Measurements from ENCODE around the gene NTF3. TPM values are rescaled to one million over a fixed set of nuclear protein-coding genes. Genes with fewer than 3 reads are reported as not detected.
A peak's percentile ranks its signal among the peaks of the same experiment; 100 is the strongest.

The NTF3 gene
- total RNA-seq, 8 experiments from 2014 or later = 1.1 to 156 (median 7.7) TPM

DNA sequence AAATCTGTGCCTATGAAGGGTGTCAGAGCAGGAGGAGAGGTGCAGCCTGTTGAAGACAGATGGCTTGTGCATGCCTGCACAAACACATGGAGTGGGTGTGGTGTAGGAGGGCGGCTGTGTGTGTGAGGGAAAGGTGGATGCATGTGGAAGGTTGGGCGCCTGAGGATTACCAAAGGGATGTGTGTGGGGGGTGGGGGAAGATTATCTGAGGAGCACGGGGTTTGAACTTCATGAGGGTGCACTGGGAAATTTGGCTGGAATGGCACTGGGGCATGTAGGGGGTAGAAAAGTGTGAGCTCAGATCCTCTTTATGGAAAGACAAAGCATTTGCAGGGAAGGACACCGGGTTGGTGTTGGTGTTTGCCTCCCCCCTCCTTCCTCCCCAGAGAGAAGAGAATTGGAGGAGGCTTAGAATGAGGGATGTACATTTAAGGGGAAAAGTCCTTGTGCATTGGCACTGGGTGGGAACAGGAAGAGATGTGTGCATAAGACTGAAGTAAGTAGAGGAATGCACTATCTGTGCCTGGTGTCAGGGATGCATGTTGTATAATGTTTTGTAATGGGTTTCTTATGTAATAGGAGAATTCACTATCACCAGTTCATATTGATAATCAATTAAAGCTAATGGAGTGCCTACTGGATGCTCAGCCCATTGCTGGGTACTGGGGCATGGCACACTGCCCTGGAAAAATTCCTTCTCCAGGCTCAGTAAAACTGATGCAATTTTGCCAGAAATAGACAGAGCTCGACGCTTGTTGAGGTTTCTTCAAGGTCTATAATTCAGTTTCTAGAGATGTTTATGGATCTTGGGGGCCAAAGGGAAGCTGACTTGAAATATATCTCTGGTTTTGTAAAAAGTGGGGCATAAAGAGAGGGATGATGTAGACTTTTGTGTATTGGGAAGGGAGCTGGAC, 3.0 kb downstream of the NTF3 start:
- 0 to 81% (median 50%) methylated on average over 1 to 5 of the region's 6 CpGs; no CpG with 5 or more reads in 3 of the 10 experiments for WGBS, 10 experiments
- H3K27ac ChIP-seq = no peak overlapping the region
- H3K4me1 ChIP-seq (replicated peaks in 1 of 2) = peaks cover 9 to 18% of the 10 kb centered on the region in 2 donors
- peak in 3 of 8 experiments; percentile 3 to 43 (median 27) for ATAC-seq (replicated peaks in 6 of 8)
- peak overlapping the region in 2 of 5 donors; percentile 40 to 43 for H3K4me3 ChIP-seq
- in situ Hi-C loops (cut with MboI; ENCODE audit: low pct_unique_long_range_greater_than_20kb in 2 of 9, low sequenced_read_pairs in 9 of 9, unreplicated experiment in 9 of 9) = loop anchor here in 6 of 9 experiments (25.0 kb wide), 3 partner anchors 223 to 352 kb away; no protein-coding TSS in a partner anchor

DNA sequence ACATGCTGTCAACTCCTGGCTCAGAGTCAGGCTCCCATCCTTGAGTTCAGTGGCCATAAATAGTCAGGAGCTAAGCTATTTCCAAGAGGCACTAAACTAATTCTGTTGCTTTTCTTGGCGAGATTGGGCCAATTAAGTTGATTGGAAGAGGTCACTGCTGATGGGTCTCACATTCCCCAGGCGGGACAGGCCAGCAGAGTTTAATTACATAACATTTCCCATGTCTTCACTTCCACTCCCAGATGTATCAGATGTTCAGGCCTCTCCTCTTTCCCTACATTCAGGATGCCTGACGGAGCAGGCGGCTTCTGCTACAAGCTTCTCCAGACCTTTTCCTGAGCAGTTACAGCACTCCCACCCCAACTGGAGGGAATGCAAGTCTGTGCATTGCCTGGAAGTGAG, 5.3 kb downstream of the NTF3 start:
- H3K27ac ChIP-seq = no peak overlapping the region
- H3K4me3 ChIP-seq = no peak overlapping the region
- in situ Hi-C loops (cut with MboI; ENCODE audit: low pct_unique_long_range_greater_than_20kb in 2 of 9, low sequenced_read_pairs in 9 of 9, unreplicated experiment in 9 of 9) = loop anchor here in 6 of 9 experiments (25.0 kb wide), 3 partner anchors 225 to 350 kb away; no protein-coding TSS in a partner anchor
- 71 to 100% (median 95%) methylated on average over 1 to 3 of the region's 4 CpGs; no CpG with 5 or more reads in 5 of the 10 experiments for WGBS, 10 experiments
- ATAC-seq (replicated peaks in 6 of 8) = no peak
- H3K4me1 ChIP-seq (replicated peaks in 1 of 2) = peaks cover 2 to 5% of the 10 kb centered on the region in 2 donors

- no peak for ATAC-seq (replicated peaks in 6 of 8)
- Histone ChIP-seq H3K4me3 (no peak overlapping the region), H3K4me1 (replicated peaks in 1 of 2) (peaks cover 2 to 5% of the 10 kb centered on the region in 2 donors), H3K27ac (no peak overlapping the region)
- in situ Hi-C loops (cut with MboI; ENCODE audit: low pct_unique_long_range_greater_than_20kb in 2 of 9, low sequenced_read_pairs in 9 of 9, unreplicated experiment in 9 of 9) = loop anchor here in 6 of 9 experiments (25.0 kb wide), 3 partner anchors 225 to 350 kb away; no protein-coding TSS in a partner anchor
- WGBS, 10 experiments = 69 to 94% (median 90%) methylated on average over 2 to 11 of the region's 11 CpGs; no CpG with 5 or more reads in 4 of the 10 experiments
These were observed 5.7 kb downstream of the NTF3 start for GRCh38 chr12:5437589-5437988.

DNA sequence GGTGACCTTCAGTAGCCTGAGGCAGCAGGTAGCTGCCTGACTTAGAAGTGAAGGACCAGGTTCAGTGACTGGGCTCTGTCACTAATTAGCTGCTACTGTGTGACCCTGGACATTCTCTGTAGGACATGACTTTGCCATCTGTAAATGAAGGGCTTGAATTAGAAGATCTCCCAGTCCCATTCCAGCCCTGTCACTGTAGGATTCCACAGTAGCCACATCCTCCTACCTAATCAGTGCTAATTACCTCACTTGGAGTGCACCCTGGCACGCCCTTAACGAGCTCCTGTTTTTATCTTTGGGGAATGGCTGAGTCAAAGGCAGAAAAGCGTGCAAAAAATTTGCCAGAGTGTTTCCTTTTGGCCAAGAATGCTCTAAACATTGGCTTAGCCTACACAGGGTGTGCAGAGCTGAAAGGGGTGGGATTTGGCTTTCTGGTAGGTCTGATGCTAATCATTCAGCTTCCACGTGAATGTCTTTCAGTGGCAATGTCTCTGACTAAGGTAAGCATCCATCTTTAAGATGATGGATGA, 6.8 kb downstream of the NTF3 start:
- 0 to 100% (median 62%) methylated on average over 1 to 4 of the region's 4 CpGs; no CpG with 5 or more reads in 4 of the 10 experiments for WGBS, 10 experiments
- Histone ChIP-seq H3K4me3 (no peak overlapping the region), H3K27ac (no peak overlapping the region), H3K4me1 (replicated peaks in 1 of 2) (peaks cover 2 to 4% of the 10 kb centered on the region in 2 donors)
- ATAC-seq (replicated peaks in 6 of 8) = no peak
- in situ Hi-C loops (cut with MboI; ENCODE audit: low pct_unique_long_range_greater_than_20kb in 2 of 9, low sequenced_read_pairs in 9 of 9, unreplicated experiment in 9 of 9) = loop anchor here in 6 of 9 experiments (25.0 kb wide), 3 partner anchors 226 to 349 kb away; no protein-coding TSS in a partner anchor

DNA sequence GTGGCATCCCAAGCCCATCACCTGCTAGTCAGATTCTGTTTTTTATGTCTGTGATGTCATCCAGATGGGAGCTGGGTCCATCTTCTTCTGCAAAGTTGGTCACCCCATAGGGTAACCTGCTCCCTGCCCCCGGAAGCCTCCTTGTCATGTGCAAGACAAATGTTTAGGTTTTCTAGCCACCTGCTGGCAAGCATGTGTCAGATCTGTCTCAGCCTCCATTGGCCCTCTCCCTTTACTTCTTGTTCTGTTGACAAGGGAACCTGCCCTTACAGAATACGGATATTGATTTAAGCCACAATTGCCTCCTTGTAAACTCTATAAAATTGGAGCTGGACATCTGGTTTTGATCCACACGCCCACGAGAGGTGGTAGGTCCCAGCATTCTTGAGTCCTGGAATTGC, 7.5 kb downstream of the NTF3 start:
- 22 to 93% (median 71%) methylated on average over 1 to 3 of the region's 4 CpGs; no CpG with 5 or more reads in 2 of the 10 experiments for WGBS, 10 experiments
- Histone ChIP-seq H3K4me1 (replicated peaks in 1 of 2) (no peaks in the 10 kb centered on the region), H3K4me3 (no peak overlapping the region), H3K27ac (no peak overlapping the region)
- ATAC-seq (replicated peaks in 6 of 8) = no peak
- in situ Hi-C loops (cut with MboI; ENCODE audit: low pct_unique_long_range_greater_than_20kb in 2 of 9, low sequenced_read_pairs in 9 of 9, unreplicated experiment in 9 of 9) = loop anchor here in 6 of 9 experiments (25.0 kb wide), 3 partner anchors 227 to 348 kb away; no protein-coding TSS in a partner anchor

GRCh38 chr12:5439788-5440300, 7.9 kb downstream of the NTF3 start:
- no peak overlapping the region for H3K27ac ChIP-seq
- no peaks in the 10 kb centered on the region for H3K4me1 ChIP-seq (replicated peaks in 1 of 2)
- in situ Hi-C loops (cut with MboI; ENCODE audit: low pct_unique_long_range_greater_than_20kb in 2 of 9, low sequenced_read_pairs in 9 of 9, unreplicated experiment in 9 of 9) = loop anchor here in 6 of 9 experiments (25.0 kb wide), 3 partner anchors 228 to 347 kb away; no protein-coding TSS in a partner anchor
- no peak for ATAC-seq (replicated peaks in 6 of 8)
- H3K4me3 ChIP-seq = no peak overlapping the region

DNA sequence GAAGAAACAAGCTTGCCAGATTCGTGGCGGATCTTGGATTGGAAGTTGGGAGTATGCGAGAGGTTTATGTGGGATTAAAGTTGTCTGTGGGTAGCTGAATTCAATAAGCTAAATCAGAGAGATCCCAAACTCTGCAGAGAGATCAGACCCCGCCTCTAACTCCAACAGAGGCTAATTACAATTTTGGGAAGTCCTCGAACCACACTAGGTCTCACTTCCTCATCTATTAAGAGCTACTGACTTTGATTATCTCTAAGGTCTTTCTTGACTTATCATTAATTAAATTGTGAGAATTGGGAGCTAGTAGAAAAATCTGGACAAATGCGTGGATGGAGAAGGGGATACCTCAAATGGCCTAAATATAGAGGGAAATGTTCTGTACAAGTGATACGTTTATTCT, 9.1 kb downstream of the NTF3 start:
- ATAC-seq (replicated peaks in 6 of 8) = no peak
- Histone ChIP-seq H3K27ac (no peak overlapping the region), H3K4me3 (no peak overlapping the region), H3K4me1 (replicated peaks in 1 of 2) (no peaks in the 10 kb centered on the region)
- in situ Hi-C loops (cut with MboI; ENCODE audit: low pct_unique_long_range_greater_than_20kb in 2 of 9, low sequenced_read_pairs in 9 of 9, unreplicated experiment in 9 of 9) = loop anchor here in 6 of 9 experiments (25.0 kb wide), 3 partner anchors 229 to 346 kb away; no protein-coding TSS in a partner anchor
- WGBS, 10 experiments = 59 to 100% (median 92%) methylated on average over 1 to 6 of the region's 7 CpGs; no CpG with 5 or more reads in 2 of the 10 experiments

GRCh38 chr12:5441497-5442236, 9.8 kb downstream of the NTF3 start:
- 0 to 85% (median 55%) methylated on average over 1 to 8 of the region's 10 CpGs; no CpG with 5 or more reads in 1 of the 10 experiments for WGBS, 10 experiments
- Histone ChIP-seq H3K4me1 (replicated peaks in 1 of 2) (no peaks in the 10 kb centered on the region), H3K4me3 (no peak overlapping the region), H3K27ac (no peak overlapping the region)
- peak in 4 of 8 experiments; percentile 10 to 38 (median 16) for ATAC-seq (replicated peaks in 6 of 8)
- in situ Hi-C loops (cut with MboI; ENCODE audit: low pct_unique_long_range_greater_than_20kb in 2 of 9, low sequenced_read_pairs in 9 of 9, unreplicated experiment in 9 of 9) = loop anchor here in 6 of 9 experiments (25.0 kb wide), 3 partner anchors 229 to 346 kb away; no protein-coding TSS in a partner anchor

DNA sequence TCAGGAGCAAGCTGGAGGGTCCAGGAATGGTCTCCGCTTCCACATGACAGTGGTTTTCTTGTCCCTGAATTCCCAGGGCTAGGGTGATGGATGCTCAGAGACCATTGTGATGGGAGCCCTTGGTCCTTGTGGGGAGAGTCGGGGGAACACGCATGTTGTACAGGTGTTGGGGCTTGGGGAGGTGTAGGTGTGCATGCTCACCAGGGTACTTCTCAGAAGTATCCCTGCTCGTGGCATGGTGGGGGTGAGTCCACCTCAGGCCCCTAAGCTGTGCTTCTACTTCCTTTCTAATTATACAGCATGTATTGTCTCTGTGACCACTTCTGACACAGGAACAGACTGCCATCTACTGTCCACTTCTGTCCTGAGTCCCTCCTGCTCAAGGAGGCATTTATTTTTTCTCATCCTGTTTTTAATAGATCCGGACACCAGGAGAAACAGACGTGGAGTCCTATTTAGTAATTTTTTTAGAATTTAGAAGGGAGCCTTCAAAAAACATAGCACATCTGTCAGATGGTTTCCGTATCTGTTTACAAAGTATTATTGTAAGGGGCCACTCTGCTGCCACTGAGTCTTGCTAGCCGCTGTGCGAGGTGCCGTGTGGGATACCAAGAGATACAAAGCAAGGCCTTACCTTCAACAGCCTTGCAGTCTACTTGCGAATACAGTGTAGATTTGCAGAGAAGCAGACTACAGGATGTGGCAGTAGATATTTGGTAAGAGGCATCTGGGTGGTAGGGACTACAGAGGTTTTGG, 10.5 kb downstream of the NTF3 start:
- Histone ChIP-seq H3K4me1 (replicated peaks in 1 of 2) (no peaks in the 10 kb centered on the region), H3K27ac (no peak overlapping the region), H3K4me3 (no peak overlapping the region)
- in situ Hi-C loops (cut with MboI; ENCODE audit: low pct_unique_long_range_greater_than_20kb in 2 of 9, low sequenced_read_pairs in 9 of 9, unreplicated experiment in 9 of 9) = loop anchor here in 6 of 9 experiments (25.0 kb wide), 3 partner anchors 230 to 345 kb away; no protein-coding TSS in a partner anchor
- ATAC-seq (replicated peaks in 6 of 8) = peak; percentile 67 to 97 (median 86)
- WGBS, 10 experiments = 33 to 93% (median 69%) methylated on average over 2 to 5 of the region's 11 CpGs; no CpG with 5 or more reads in 2 of the 10 experiments

GRCh38 chr12:5444520-5444919, 12.6 kb downstream of the NTF3 start:
- no peak overlapping the region for H3K4me3 ChIP-seq
- in situ Hi-C loops (cut with MboI; ENCODE audit: low pct_unique_long_range_greater_than_20kb in 2 of 9, low sequenced_read_pairs in 9 of 9, unreplicated experiment in 9 of 9) = loop anchor here in 6 of 9 experiments (25.0 kb wide), 3 partner anchors 232 to 343 kb away; no protein-coding TSS in a partner anchor
- WGBS, 10 experiments = 0 to 100% (median 72%) methylated on average over 1 to 5 of the region's 6 CpGs; no CpG with 5 or more reads in 1 of the 10 experiments

DNA sequence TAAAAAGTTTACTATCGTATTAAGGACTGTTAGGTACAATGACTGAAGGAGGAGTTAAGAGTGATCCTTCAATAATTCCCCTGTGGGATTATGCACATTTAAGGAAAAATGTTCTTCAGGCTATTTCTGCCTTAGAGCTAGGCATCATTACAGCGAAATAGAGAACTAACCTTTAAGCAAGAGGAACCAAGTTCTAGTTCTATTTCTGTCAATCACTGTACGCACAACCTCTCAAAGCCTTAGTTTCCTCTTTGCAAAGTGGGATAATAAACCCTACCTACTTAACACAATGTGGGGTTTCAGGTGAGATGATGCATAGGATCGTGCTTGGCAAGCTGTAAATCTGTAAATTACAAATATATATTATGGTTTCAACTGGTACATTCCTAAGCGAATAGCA, 15.4 kb downstream of the NTF3 start:
- no peaks in the 10 kb centered on the region for H3K4me1 ChIP-seq (replicated peaks in 1 of 2)
- no peak for ATAC-seq (replicated peaks in 6 of 8)
- 71 to 100% (median 95%) methylated on average over 1 to 5 of the region's 5 CpGs for WGBS, 10 experiments
- in situ Hi-C loops (cut with MboI; ENCODE audit: low pct_unique_long_range_greater_than_20kb in 2 of 9, low sequenced_read_pairs in 9 of 9, unreplicated experiment in 9 of 9) = loop anchor here in 6 of 9 experiments (25.0 kb wide), 3 partner anchors 235 to 340 kb away; no protein-coding TSS in a partner anchor
- no peak overlapping the region for H3K4me3 ChIP-seq
- H3K27ac ChIP-seq = no peak overlapping the region

More at GRCh38 chr12:5444520-5444919, 12.6 kb downstream of the NTF3 start:
- ATAC-seq (replicated peaks in 6 of 8) = no peak
- Histone ChIP-seq H3K27ac (no peak overlapping the region), H3K4me1 (replicated peaks in 1 of 2) (no peaks in the 10 kb centered on the region)

All from motor neuron (in vitro differentiated cells).